ENCODE data around the gene ABI3. TPM values are rescaled to one million over a fixed set of nuclear protein-coding genes. Genes with fewer than 3 reads are reported as not detected.

Gene ABI3
- total RNA-seq, 2 donors from 2014 or later, result 3.0 to 9.0 TPM

DNA sequence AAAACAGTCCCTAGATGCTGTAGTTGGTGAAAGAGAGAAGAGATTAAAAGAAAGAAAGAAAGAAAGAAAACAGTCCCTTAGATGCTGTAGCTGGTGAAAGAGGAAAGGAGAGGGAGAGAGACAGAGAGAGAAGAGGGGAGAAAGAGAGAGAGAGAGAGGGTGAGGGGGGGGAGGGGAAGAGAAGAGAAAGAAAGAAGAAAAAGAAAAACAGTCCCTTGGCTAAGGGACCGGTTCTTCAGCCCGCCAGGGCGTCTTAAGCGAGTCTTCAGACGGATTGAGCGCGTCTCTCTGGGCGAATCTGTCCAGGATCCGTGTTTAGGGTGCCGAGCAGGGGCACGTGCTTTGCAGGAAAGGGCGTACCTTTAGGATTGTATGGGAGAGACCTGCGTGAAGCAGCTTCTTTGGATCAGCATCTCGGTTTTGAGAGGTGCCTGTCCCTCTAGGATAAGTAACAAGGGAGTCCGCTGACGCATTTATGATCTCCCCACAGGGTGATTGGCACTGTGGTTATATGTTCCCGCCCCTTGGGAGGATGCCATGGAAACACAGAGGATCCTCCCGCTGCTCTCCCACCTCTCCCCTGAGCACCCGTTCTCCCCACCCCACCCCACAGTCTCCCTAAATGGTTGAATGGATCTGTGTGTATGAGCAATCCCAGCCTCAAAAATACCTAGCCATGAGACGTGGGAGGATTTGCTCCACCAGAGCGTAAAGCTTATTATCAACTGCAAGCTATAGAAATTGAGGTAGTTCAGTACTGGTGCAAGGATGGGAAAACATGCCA, 16.8 kb upstream of the ABI3 start:
- peak; percentile 43 for DNase-seq (ENCODE audit: low spot score)
- no peaks in the 10 kb centered on the region for H3K9me3 ChIP-seq
- TF ChIP-seq POLR2A (IDR thresholded peaks at IDR 0.05) (peak; percentile 17), POLR2AphosphoS5 (IDR thresholded peaks at IDR 0.05) (peak; percentile 44)
- TF ChIP-seq, protein P1, sequence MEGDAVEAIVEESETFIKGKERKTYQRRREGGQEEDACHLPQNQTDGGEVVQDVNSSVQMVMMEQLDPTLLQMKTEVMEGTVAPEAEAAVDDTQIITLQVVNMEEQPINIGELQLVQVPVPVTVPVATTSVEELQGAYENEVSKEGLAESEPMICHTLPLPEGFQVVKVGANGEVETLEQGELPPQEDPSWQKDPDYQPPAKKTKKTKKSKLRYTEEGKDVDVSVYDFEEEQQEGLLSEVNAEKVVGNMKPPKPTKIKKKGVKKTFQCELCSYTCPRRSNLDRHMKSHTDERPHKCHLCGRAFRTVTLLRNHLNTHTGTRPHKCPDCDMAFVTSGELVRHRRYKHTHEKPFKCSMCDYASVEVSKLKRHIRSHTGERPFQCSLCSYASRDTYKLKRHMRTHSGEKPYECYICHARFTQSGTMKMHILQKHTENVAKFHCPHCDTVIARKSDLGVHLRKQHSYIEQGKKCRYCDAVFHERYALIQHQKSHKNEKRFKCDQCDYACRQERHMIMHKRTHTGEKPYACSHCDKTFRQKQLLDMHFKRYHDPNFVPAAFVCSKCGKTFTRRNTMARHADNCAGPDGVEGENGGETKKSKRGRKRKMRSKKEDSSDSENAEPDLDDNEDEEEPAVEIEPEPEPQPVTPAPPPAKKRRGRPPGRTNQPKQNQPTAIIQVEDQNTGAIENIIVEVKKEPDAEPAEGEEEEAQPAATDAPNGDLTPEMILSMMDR (IDR thresholded peaks at IDR 0.05), result no peak
- H3K4me3 ChIP-seq, result peak overlapping the region; percentile 68 to 79
- 3% methylated on average over 21 of the region's 21 CpGs for WGBS
- H3K36me3 ChIP-seq, result no peaks in the 10 kb centered on the region
- H3K27me3 ChIP-seq (replicated peaks; ENCODE audit: insufficient read depth), result no peaks in the 10 kb centered on the region
- H3K27ac ChIP-seq, result peak overlapping the region; percentile 95 to 97
- no peaks in the 10 kb centered on the region for H3K4me1 ChIP-seq (replicated peaks)
- intact Hi-C loops (cut with DNase I), result loop anchor here (10.0 kb wide), 2 partner anchors 201 to 1349 kb away; partner anchors contain the start of gene SCRN2

DNA sequence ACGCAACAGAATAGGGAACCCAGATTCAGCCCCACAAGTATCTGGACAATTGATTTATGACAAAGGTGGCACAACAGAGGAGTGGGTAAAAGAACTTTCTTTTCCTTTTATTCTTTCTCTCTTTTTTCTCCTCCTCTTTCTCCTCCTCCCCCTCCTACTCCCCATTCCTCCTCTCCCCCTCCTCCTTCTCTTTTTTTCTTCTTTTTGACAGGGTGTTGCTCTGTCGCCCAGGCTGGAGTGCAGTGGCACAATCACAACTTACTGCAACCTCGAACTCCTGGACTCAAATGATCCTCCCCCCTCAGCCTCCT, 16.3 kb upstream of the ABI3 start:
- intact Hi-C loops (cut with DNase I), result loop anchor here (10.0 kb wide), 2 partner anchors 201 to 1349 kb away; partner anchors contain the start of gene SCRN2
- Histone ChIP-seq H3K36me3 (no peaks in the 10 kb centered on the region), H3K27me3 (replicated peaks; ENCODE audit: insufficient read depth) (no peaks in the 10 kb centered on the region), H3K27ac (peak overlapping the region in 1 of 2 donors; percentile 95), H3K9me3 (no peaks in the 10 kb centered on the region), H3K4me1 (replicated peaks) (no peaks in the 10 kb centered on the region), H3K4me3 (no peak overlapping the region)
- DNase-seq (ENCODE audit: low spot score), result no peak
- TF ChIP-seq POLR2A (IDR thresholded peaks at IDR 0.05) (no peak), POLR2AphosphoS5 (IDR thresholded peaks at IDR 0.05) (no peak)
- TF ChIP-seq, protein P1 (IDR thresholded peaks at IDR 0.05), result no peak
- 42% methylated on average over 3 of the region's 3 CpGs for WGBS

DNA sequence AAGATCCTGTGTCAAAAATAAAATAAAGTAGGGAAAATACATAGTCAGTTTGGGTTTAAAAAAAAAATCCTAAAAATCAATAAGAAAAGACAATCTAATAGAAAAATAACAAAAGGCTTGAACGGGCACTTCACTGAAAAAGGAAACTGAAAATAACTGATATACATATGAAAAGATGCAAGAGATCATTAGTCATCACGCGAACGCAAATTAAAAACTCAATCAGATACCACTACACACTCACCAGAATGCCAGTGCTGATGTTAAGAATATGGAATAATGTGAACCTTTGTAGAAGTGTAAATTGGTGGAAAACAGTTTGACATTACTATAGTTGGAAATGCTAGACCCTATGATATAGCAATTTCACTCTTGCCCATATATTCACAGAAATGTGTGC, 14.8 kb upstream of the ABI3 start:
- WGBS, result 77% methylated on average over 4 of the region's 4 CpGs
- H3K4me1 ChIP-seq (replicated peaks), result no peaks in the 10 kb centered on the region
- H3K4me3 ChIP-seq, result no peak overlapping the region
- H3K27ac ChIP-seq, result no peak overlapping the region
- no peaks in the 10 kb centered on the region for H3K36me3 ChIP-seq
- H3K27me3 ChIP-seq (replicated peaks; ENCODE audit: insufficient read depth), result no peaks in the 10 kb centered on the region
- TF ChIP-seq POLR2AphosphoS5 (IDR thresholded peaks at IDR 0.05) (no peak), POLR2A (IDR thresholded peaks at IDR 0.05) (no peak)
- TF ChIP-seq, protein P1 (IDR thresholded peaks at IDR 0.05), result no peak
- intact Hi-C loops (cut with DNase I), result loop anchor here (10.0 kb wide), 2 partner anchors 199 to 1351 kb away; partner anchors contain the start of gene SCRN2
- no peaks in the 10 kb centered on the region for H3K9me3 ChIP-seq
- DNase-seq (ENCODE audit: low spot score), result no peak

DNA sequence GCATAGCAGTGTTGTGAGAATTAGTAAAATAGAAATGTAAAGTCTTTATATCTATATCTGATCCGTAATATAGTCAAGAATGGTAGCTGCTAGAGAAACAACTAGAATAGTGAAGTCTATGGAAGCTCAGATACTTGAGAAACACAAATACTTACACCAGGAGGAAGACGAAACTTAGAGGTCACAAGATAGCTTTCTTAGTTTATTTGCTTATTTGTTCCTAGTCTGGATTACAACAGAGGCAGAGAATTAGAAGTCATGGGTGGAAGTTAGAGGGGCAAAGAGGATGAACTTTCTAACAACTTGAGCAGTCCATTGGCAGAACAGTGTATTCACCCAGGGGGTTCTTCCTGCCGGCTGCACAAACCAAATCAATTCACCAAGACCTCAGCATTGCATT, 14.0 kb upstream of the ABI3 start:
- Histone ChIP-seq H3K9me3 (no peaks in the 10 kb centered on the region), H3K27ac (no peak overlapping the region), H3K4me1 (replicated peaks) (no peaks in the 10 kb centered on the region), H3K27me3 (replicated peaks; ENCODE audit: insufficient read depth) (no peaks in the 10 kb centered on the region), H3K4me3 (no peak overlapping the region), H3K36me3 (no peaks in the 10 kb centered on the region)
- no peak for DNase-seq (ENCODE audit: low spot score)
- intact Hi-C loops (cut with DNase I), result loop anchor here (10.0 kb wide), 2 partner anchors 198 to 1352 kb away; partner anchors contain the start of gene SCRN2
- no peak for TF ChIP-seq POLR2AphosphoS5 (IDR thresholded peaks at IDR 0.05)
- TF ChIP-seq, protein P1 (IDR thresholded peaks at IDR 0.05), result no peak
- no peak for TF ChIP-seq POLR2A (IDR thresholded peaks at IDR 0.05)
- WGBS, result 86% methylated on average over 3 of the region's 3 CpGs
